Smooth muscle cell of the brain vasculature (primary cell): ENCODE results near the gene CALCOCO1.
"Not testable (repeated sequence)": the region's sequence is repeated elsewhere in the genome, so short reads cannot be mapped to it uniquely, and the experiment has no call there.

Source experiments
- DNase-seq: peaks from one replicate; pipeline ENCODE4 v3.0.0-alpha.2; 2012; ENCODE audit warnings: low read depth, low spot score

CALCOCO1 gene

DNA sequence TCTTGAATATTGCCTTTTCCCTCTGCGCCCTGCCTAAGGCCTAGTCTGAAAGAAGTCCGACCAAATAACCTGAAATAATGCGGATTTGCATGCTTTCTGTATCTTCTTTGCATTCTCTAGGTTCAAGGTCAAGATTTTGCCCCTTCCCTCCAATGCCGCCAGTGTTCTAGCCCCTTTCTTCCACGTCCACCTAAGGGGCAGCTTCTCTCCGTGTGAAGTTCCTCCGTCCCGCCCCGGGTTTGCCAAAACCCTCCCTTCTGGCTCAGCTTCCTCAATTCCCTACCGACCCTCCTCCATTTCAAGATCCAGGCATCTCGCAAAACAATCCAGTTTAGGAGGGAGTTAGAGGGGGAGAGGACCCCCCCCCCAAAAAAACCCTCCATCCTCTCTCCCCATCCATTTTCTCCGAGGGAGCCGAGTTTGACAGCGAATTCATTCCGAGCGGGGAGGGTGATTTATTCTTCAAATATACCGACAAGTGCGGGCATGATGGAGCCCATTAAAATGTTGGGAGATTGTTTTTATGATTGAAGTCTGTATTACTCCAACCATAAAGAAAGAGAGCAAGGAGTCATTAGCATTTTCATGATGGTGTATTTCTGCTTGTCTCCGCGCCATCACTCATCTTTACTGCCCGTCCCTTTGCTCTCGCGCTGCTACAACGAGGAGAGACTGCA lies 30.5 kb downstream of the CALCOCO1 start:
- no peak for DNase-seq

DNA sequence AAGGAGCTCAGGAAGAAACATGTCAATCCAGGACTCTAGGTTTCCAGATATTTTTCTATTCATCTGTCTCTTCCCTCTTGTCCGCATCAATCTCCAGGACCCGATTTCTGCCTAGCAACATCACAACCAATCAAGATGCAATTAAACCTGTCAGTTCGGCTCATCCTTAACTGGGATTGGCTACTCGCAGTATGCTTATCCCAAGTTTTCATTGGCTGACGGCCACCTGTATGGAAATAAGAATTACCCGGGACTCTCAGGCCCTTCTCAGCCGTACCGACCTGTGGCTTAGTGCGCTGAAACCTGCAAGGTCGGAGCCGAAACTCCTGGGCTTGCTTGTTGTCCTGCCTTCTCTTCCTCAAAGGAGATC lies 31.0 kb downstream of the CALCOCO1 start:
- peak; percentile 55 for DNase-seq

DNA sequence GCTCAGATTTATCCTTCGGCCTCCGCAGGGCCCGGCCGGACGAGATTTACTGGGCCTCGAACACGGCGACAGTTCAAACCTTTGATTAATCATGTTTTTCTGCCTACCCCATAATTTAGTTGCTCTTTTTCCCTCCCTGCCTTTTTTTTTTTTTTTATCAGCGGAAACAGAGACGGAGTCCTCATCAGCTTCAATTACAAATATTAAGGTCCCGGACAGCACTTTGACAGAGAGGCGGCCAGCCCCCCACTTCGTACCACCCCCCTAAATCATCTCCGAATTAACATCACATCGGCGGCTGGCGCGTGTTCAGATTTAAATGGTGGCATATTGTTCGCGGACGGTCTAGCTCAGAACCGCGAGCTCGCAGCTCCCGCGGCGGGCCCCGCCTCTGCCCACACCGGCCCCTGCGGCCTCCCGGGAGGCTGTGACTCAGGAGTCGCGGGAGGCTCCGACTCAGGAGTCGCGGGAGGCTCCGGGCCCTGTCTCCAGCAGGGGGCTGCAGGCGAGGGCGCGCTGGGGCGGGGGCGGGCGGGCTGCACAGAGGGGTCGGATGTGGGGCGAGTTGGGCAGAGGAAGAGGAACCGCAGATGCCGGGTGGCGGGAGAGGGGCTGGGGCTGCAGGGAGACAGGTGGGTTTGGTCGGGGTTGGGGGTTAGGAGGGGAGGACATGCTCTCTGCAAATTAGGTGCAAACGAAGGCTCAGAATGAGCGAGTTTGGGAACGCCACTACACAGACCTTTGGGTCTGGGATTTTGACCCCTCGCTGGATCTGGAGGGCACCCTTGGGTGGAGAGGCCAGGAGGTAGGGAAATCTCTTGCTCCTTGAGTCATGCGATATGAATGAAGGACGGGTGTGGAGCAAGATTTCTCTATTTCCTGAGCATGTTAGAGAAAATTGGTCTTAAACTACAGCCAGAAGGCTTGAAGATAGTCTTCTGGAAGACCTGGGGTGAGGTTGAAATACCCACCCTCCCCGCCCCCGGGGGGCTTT lies 31.8 kb downstream of the CALCOCO1 start:
- DNase-seq, result no peak

DNA sequence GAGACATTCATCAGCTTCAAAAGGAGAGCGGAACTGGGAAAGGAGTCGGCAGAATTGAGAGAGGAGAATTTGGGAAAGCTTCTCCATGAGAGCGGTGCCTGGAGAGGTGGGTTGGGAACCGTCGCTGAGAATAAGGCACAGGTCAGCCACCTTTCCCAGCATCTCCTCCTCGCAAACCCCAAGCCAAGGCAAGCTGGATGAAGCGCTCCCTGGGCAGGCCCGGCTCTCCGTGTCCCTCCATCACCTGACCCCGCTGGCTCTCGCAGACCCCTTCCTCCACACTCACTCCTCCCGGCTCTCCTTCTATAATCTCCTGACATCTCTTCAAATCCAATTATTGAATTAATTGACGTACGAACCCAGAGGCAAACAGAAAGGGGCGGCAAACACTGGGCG lies 32.5 kb downstream of the CALCOCO1 start:
- DNase-seq, result no peak

DNA sequence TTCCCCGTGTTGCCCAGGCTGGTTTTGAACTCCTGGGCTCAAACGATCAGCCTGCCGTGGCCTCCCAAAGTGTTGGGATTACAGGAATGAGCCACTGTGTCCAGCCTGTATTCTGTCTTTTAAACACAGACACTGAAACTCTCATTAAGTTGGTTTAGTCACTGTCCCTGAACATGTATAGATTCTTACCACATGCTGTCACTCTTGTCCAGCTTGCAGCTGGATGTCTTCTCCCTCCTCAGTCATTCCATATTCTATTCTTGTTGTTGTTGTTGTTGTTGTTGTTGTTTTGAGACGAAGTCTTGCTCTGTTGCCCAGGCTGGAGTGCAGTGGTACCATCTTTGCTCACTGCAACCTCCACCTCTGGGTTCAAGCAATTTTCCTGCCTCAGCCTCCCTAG lies 39.1 kb downstream of the CALCOCO1 start:
- no peak for DNase-seq

DNA sequence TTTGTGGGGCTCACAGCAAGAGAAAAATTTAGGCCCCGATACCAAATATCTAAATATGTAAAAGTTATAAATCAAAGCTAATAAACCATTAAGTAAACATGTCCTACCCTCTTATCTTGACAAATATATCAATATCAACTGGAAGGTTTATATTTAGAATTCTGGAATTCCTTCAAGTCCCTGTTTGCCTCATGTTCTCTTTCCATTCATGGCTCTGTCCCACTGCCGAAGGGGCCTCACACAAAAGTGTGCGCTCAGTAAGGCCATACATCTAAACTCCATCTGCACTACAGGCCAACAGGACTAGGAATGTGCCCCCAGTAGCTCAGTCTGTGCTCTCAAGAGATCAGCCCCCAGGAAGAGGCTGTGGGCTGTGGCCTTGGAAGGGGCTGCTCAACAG lies 40.8 kb downstream of the CALCOCO1 start:
- DNase-seq, result no peak

DNA sequence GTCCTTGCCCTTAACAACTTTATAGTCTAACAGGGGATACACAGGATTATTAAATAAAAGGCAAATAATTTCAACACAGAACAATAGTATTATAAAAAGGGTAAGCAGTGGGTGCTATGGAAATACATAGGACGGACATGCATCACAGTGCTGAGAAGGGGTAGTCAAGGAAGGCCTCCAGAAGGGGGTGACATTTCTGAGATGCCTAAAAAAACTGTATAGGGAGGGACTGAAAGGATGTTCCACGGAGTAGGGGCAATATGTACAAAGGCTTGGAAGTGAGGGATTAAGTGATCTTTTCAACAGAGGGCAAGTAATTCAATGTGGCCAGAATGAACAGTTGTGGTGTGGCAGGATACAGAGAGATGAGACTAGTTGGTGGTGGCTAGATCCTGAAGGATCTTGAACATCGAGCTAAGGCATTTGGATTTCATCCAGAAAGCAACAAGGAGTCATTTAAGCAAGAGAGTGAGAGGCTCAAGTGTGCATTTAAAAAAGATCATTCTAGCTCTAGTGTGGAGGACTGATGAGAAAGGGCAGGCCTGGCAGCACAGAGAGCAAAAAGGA lies 42.5 kb downstream of the CALCOCO1 start:
- DNase-seq, result no peak

DNA sequence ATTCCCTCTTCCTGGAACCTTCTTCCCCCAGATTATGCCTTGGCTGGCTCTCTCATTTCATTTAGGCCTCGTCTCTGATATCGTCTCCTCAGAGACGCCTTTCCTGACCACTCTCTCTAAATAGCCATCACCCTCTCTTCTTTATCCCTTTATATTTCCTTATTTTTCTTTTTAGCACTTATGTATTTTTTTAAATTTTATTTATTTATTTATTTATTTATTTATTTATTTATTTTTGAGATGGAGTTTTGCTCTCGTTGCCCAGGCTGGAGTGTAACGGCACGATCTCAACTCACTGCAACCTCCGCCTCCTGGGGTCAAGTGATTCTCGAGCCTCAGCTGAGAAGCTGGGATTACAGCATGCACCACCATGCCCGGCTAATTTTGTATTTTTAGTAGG lies 43.3 kb downstream of the CALCOCO1 start:
- DNase-seq, result no peak

DNA sequence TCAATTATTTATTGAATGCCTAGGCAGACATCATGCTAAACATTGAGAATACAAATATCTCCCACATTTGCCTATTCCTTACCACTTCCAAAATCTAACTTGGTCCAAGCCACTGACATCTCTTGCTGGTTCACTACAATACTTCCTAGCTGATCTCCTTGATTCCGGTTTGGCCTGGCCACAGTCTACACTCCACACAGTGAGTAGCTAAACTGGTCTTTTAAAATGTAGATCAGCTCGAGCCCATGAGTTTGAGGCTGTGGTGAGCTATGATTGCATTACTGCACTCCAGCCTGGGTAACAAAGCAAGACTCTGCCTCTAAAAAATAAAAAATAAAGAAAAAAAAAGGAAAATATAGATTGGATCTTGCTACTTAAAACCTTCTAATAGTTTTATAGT lies 43.8 kb downstream of the CALCOCO1 start:
- DNase-seq, result no peak

DNA sequence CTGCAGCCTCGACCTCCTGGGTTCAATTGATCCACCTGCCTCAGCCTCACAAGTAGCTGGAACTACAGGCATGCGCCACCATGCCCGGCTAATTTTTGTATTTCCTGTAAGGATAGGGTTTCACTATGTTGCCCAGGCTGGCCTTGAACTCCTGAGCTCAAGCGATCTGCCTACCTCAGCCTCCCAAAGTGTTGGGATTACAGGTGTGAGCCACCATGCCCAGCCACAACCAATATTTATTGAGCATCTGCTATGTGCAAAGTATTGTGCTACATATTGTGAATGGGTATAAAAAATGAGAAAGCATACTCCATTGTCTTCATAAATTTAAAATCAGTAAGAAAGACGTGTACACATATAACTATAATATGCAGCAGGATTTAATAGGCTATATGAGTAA lies 47.2 kb downstream of the CALCOCO1 start:
- not testable (repeated sequence) for DNase-seq

DNA sequence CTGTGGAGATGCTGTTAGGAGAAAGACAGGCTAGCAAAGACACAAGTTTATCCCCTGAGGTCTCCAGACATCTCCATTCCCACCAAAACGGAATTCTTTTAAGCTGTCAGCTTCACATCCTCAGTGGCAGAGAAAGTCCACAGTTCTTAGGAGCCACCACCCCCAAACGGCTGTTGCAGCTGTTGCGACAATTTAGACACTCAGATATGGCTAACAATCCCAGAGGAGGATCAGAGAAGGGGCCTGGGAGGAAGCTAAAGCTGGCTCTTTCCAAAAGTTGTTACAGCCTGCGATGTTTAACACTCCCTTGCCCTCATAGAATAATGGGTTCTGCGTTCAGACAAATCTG lies 49.5 kb downstream of the CALCOCO1 start:
- no peak for DNase-seq

DNA sequence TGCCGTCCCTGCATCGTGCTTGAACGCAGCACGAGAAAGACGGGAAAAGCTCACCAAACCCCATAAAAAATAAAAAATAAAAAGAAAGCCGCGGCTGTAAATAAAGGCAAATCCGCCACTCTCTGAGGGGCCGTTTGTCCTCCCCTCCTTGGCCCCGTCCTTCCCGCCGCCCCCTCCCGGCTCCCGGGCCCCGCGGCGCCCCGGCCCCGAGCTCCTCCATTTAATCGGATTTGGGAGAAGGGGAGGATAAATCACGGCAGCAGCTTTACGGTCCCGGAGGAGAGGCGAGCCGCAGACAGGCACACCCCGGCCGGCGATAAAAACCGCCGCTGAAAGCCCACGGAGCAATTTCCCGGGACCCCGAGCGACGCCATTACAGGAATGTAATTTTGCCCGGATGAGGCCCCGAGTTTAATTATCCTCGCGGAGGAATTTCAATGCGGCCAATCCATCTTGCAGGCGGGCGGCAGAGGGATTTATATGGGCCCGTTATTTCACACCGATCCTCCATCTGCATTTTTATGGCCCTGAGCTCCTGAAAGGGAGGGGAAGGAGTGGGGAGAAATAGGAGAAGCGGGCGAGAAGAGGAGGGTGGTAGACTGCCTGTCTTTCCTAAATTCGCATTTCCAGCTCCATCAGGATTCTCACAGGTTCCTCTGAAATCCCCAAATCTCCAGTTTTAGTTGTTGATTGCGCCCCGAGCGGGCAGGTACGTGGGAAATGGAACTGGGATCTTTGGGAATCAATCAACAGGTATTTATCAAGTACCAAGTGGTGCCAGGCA lies 50.0 kb downstream of the CALCOCO1 start:
- DNase-seq, result no peak

DNA sequence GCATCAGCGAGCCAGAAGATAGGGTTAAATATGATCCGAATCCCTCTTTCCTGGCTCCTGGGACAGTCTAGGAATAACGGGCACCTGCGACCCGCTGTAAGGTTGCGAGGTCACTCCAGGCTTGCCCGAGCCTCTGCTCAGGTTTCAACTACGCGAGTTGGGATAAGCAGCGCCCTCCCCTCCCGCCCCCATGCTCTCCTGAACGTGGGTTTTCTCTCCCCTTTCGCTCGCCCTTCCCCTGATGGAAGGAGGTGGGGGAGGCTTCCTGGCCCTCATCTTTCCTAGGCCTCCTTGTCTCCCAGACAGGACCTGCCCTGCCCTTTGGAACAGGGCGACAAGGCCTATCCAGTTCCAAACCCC lies 50.6 kb downstream of the CALCOCO1 start:
- DNase-seq, result no peak

DNA sequence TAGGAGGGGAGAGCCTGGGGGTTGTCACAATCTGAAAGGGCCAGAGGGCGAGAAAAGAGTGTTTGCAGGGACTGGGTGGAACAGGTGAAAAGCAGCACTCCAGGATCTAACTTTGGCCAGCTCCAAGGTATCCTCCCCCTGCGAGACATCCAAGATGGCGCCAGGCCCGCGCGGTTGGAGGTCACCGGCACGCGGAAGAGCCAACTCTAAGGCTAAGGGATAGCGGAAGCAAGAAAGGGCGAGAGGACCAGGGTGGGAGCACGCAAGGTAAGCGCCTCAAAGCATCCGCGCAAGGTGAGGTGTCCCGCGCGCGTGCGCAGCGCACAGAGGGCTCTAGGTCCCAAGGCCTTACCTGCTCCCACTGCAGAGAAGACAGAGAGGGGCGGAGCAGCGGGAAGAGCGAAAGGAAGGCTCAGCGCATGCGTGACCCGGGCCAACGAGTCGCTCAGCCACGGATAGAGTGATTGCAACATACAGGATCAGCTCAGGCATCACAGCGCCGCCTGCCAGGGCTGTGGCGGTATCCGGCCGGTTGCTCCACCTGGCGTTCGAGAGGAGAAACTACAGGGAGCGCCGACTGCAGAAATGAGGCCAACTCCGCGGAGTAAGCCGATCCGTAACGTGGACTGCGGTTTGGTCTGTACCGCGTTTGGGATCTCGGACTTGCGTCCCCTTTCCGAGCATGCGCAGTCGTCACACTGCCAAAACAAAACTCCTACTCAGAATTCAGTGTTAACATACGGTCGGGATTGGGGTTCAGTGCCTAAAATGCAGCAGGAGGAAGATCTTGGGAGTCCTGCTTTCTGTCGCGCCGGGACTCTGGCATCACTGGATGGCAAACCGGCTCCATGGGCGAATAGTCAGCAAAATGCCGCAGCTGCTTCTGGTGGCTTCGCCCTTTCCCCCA lies 51.3 kb downstream of the CALCOCO1 start, which contains the start of gene ATP5MC2:
Gene ATP5MC2 (minus strand): TSS at position 383 of the 907 bp plus-strand sequence. CDS start 3,469 bp downstream, outside the sequence.
- peak; percentile 96 for DNase-seq

DNA sequence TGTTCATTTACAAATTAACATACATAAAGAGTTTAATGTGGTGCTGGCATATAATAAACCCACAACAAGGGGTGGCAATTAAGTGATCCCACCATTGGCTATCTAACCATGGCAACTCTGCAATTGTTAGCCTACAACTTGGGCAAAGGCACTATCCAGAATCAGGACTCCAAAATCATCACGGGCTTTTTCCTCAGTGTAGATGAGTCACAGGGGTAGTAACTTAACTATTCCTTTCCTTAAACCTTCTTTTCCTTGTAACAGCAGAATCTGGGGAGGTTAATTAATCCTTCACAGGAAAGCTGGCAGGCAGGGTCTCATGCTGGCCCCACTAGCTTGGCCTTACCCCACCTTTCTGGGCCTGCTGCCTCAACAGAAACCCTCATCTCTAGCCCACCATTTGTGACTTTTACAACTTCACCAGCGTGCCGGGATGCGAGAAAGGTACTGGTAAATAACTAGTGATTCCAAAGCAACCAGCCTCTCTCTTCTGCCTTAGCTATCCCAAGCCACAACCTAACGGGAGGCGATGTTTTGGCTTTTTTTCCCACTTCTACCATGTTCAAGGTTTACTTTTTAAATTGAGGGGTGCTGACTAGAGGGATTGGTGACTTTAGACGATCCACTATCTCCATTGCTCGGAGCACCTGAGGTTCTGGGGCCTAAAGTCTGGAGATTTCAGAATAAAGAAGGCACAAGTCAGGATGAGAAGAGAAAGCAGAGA lies 52.1 kb downstream of the CALCOCO1 start:
- no peak for DNase-seq

DNA sequence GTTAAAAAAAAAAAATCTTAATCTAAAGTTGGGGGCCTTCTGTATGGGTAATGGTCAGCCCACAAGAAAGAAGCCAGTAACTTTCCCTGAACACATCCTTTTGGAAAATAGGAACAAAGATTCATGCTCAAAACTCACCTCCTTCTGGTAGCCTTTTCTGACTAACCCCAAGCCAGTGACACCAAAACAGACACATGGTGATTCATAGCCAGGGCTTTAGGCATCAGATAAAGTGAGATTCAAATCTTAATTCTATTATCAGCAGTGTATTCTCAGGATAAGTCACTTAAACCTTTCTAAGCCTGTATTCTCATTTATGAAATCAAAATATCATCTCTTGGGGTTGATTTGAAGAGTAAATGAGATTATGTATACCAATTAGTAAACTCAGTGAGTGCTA lies 56.3 kb downstream of the CALCOCO1 start:
- DNase-seq, result no peak

DNA sequence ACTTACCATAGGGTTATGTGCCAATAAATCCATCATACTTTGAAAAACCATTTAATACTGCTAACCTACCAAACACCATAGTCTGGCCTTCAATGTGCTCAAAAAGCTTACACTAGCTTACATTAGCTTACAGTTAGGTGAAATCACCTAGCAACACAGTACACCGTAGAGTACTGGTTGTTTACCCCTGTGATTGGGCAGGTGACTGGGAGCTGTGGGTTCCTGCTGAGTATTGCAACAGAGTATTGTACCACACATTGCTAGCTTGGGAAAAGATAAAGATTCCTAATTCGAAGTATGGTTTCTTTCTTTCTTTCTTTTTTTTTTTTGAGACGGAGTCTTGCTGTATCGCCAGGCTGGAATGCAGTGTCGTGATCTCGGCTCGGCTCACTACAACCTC lies 56.9 kb downstream of the CALCOCO1 start:
- no peak for DNase-seq

DNA sequence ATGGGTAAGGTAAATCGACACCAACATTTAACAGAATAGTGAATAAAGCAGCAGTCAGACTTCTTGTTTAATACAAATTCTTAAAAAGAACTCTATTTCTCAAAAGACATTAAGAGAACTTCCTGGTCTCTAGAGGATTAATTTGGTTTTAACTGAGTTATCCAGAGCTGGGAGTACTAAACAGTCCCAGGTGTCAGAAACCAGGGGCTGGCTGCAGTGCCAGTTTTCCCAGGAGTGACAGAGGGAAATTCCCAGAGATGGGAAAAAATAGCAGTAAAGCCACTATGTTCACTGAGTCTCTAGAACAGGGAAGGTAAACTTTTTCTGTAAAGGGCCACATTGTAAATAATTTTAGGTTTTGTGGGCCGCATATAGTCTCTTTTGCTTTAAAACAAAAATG lies 60.2 kb downstream of the CALCOCO1 start:
- DNase-seq, result no peak

DNA sequence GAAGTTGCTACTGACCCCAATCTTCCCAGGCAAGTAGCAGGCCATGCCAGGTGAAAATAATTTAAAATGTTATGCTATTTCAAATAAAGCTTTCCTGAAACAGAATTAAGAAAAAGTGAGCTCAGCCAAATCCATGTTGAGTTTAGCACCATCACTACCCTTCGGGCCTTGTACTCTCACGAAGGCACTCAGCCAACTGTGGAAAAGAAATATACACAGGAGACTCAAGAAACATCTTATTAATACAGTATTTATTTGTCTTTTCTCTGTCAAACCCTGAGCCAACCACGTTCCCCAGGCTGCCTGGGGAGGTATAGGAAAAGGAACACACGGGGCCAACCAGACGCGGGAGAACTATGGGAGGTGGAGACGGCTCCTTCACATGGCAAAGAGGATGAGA lies 62.3 kb downstream of the CALCOCO1 start:
- DNase-seq, result no peak

DNA sequence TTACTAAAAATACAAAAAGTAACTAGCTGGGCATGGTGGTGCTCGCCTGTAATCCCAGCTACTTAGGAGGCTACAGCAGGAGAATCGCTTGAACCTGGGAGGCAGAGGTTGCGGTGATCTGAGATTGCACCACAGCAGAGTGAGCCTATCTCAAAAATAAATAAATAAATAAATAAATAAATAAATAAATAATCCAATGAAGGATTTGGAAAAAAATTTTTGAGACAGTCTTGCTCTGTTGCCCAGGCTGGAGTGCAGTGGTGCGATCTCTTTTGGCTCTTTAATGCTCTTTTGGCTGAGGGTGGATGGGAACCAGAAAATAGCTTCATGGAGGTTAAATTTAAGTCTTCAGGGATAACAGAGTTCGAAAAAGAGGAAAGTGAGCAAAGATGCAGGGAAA lies 63.1 kb downstream of the CALCOCO1 start:
- no peak for DNase-seq
